A549 (cell line): ENCODE data around the gene CELF4.

Source experiments
- CHD4 ChIP-seq: fragments of 200-600 bp; sonication (generic); IDR thresholded peaks from 2 replicates; pipeline ENCODE4 v1.6.1; 2016; ENCODE audit warnings: antibody characterized with exemption, mild to moderate bottlenecking, borderline replicate concordance
- CTCF ChIP-seq: fragments of >200 bp; sonication (Bioruptor Twin); formaldehyde crosslinking; IDR thresholded peaks from 3 replicates; pipeline ENCODE4 v1.5.1; 2016
- ELK1 ChIP-seq: fragments of 150-350 bp; IDR thresholded peaks from 2 replicates; pipeline ENCODE4 v1.6.1; 2014; ENCODE audit warnings: low read depth, mild to moderate bottlenecking, low read length
- EP300 ChIP-seq, 2 experiments: fragments of >200 bp; sonication (Bioruptor Twin); formaldehyde crosslinking; IDR thresholded peaks; 2 replicates in 1 of 2; 3 replicates in 1 of 2; pipeline ENCODE4 v1.6.1; 2016 to 2017
- JUN ChIP-seq, 2 experiments: fragments of >200 bp; sonication (Bioruptor Twin); formaldehyde crosslinking; IDR thresholded peaks; 2 replicates in 1 of 2; 3 replicates in 1 of 2; pipeline ENCODE4 v1.6.1; 2016 to 2017
- JUNB ChIP-seq: fragments of >200 bp; sonication (Bioruptor Twin); formaldehyde crosslinking; IDR thresholded peaks from 2 replicates; pipeline ENCODE4 v1.6.1; 2016
- KDM1A ChIP-seq: fragments of 200-600 bp; sonication (generic); IDR thresholded peaks from 2 replicates; pipeline ENCODE4 v1.6.1; 2016; ENCODE audit warnings: low read depth, mild to moderate bottlenecking
- NFE2L2 ChIP-seq: fragments of 150-350 bp; conservative IDR thresholded peaks from 2 replicates; pipeline ENCODE4 v1.6.1; 2014; ENCODE audit warnings: low read length
- POLR2A ChIP-seq: IDR thresholded peaks from 2 replicates; pipeline ENCODE4 v1.6.1; 2012; ENCODE audit warnings: mild to moderate bottlenecking, low read length
- REST ChIP-seq: fragments of 200-600 bp; sonication (generic); IDR thresholded peaks from 2 replicates; pipeline ENCODE4 v1.6.1; 2016; ENCODE audit warnings: antibody characterized with exemption, mild to moderate bottlenecking, moderate library complexity
- ZFP36 ChIP-seq: fragments of 450-650 bp; IDR thresholded peaks from 2 replicates; pipeline ENCODE4 v1.6.1; 2014; ENCODE audit warnings: borderline replicate concordance; ENCODE audit not compliant: partially characterized antibody
- ZNF302 ChIP-seq: fragments of 250-450 bp; sonication (Bioruptor Pico); IDR thresholded peaks from 2 replicates; pipeline ENCODE4 v1.9.0; 2021; ENCODE audit warnings: inconsistent platforms, mild to moderate bottlenecking, moderate library complexity

GRCh38 chr18:37251679-37252078 lies 313.9 kb downstream of the CELF4 start:
- TF ChIP-seq POLR2A (no peak), CTCF (no peak), REST (no peak), KDM1A (no peak), EP300 (IDR thresholded peaks at IDR 0.05) (no peak), ELK1 (no peak), JUN (IDR thresholded peaks at IDR 0.05) (no peak), NFE2L2 (no peak), ZNF302 (CRISPR knock-in tag) (no peak), CHD4 (no peak), JUNB (no peak), ZFP36 (no peak)
